HUES48 (cell line): ENCODE measurements around the gene TVP23B.
A peak's percentile ranks its signal among the peaks of the same experiment; 100 is the strongest.
"Not testable (repeated sequence)": the region's sequence is repeated elsewhere in the genome, so short reads cannot be mapped to it uniquely, and the experiment has no call there.

ENCODE experiments used
- H3K27ac ChIP-seq: one replicate; pipeline ENCODE4 v1.7.0; 2013; ENCODE audit warnings: low read depth, low read length, inconsistent platforms
- H3K27me3 ChIP-seq: 2 replicates; pipeline ENCODE4 v1.6.1; 2013; ENCODE audit warnings: mild to moderate bottlenecking, low read length; ENCODE audit not compliant: control insufficient read depth, insufficient read depth
- H3K36me3 ChIP-seq: 2 replicates; pipeline ENCODE4 v1.6.1; 2013; ENCODE audit warnings: low read length; ENCODE audit not compliant: control insufficient read depth, insufficient read depth
- H3K4me1 ChIP-seq: 2 replicates; pipeline ENCODE4 v1.6.1; 2013; ENCODE audit warnings: mild to moderate bottlenecking, low read length; ENCODE audit not compliant: control insufficient read depth, insufficient read depth
- H3K4me3 ChIP-seq: 2 replicates; pipeline ENCODE4 v1.5.1; 2013; ENCODE audit warnings: mild to moderate bottlenecking, low read depth, low read length
- H3K9ac ChIP-seq: 2 replicates; pipeline ENCODE4 v1.6.1; 2013; ENCODE audit warnings: mild to moderate bottlenecking, low read depth, low read length, moderate library complexity
- H3K9me3 ChIP-seq: 2 replicates; pipeline ENCODE4 v1.6.1; 2013; ENCODE audit warnings: low read length; ENCODE audit not compliant: control insufficient read depth, insufficient read depth

The TVP23B gene

DNA sequence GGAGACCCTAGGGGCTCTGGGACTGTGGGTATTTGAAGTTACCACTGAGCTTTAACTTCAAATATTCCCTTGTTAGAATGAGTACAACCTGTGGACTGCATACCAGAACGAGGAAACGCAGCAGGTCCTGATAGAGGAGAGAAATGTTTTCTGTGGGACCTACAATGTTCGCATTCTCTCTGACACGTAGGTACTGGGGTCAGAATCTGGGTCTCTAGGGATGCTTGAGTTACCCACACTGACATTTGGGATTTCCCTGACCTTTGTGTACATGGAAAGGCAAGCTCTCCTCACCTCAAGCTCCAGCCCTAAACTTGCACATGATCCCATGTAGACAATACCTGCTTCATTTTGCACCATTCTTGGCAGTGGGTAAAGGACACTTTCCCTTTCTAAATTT lies 25.0 kb upstream of the TVP23B start:
- not testable (repeated sequence) for H3K27ac ChIP-seq, H3K4me1 ChIP-seq, H3K27me3 ChIP-seq, H3K4me3 ChIP-seq, H3K9me3 ChIP-seq, H3K36me3 ChIP-seq, H3K9ac ChIP-seq

DNA sequence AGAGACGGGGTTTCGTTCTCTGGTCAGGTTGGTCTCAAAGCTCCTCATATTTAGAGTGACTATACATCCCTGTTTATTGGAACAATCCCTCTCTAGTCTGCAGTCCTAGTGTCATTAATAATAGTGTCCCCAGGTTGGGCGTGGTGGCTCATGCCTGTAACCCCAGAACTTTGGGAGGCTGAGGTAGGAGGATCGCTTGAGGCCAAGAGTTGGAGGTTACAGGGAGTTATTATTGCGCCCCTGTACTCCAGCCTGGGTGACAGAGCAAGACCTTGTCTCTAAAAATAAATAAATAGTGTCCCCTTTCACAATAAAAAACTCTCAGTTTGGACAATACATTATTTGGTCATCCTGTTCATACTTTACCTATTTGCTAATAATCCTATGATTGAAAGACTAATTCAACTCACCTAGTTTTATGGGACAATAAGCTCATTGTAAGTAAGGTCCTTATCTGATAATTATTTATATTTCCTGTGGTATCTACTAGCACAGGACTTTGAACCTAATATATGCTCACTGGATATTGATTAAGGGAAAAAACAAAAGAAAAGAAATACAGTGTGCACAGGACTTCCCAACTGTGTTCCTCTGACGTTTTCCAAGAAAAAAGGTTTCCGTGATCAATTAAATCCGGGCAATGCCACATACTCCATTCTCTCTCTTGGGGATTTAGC lies 23.5 kb upstream of the TVP23B start:
- H3K36me3 ChIP-seq, H3K9ac ChIP-seq, H3K9me3 ChIP-seq, H3K4me3 ChIP-seq, H3K27ac ChIP-seq, H3K27me3 ChIP-seq, H3K4me1 ChIP-seq: not testable (repeated sequence)

DNA sequence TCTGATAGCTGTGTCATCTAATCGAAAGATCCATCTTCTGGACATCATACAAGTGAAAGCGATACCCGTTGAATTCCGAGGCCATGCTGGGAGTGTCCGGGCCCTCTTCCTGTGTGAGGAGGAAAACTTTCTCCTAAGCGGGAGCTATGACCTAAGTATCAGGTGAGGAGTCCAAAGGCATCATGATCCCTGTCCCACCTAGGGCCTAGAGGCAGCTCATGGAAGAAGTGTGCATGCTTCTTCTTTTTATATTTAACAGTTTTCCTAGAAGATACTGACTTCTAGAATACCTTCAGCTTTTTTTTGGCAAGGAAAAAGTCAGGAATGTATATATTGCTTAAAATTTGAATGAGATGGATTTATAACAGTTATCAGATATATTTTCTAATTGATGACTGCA lies 22.6 kb upstream of the TVP23B start:
- H3K9me3 ChIP-seq, H3K27me3 ChIP-seq, H3K36me3 ChIP-seq, H3K4me1 ChIP-seq, H3K4me3 ChIP-seq, H3K9ac ChIP-seq, H3K27ac ChIP-seq: not testable (repeated sequence)

DNA sequence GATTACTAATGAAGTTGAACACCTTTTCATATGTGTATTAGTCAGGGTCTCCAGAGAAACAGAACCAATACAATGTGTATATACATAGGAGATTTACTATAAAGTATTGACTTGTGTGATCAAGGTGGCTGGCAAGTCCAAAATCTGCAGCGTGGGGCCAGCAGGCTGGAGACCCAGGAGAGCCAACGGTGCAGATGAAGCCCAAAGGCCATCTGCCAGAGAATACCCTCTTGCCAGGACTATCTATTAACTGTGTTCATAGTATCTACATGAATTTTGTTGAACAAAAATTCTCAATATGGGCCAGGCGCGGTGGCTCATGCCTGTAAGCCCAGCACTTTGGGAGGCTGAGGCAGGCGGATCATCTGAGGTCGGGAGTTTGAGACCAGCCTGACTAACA lies 20.8 kb upstream of the TVP23B start:
- not testable (repeated sequence) for H3K36me3 ChIP-seq, H3K27ac ChIP-seq, H3K9ac ChIP-seq, H3K4me3 ChIP-seq, H3K27me3 ChIP-seq, H3K9me3 ChIP-seq, H3K4me1 ChIP-seq

DNA sequence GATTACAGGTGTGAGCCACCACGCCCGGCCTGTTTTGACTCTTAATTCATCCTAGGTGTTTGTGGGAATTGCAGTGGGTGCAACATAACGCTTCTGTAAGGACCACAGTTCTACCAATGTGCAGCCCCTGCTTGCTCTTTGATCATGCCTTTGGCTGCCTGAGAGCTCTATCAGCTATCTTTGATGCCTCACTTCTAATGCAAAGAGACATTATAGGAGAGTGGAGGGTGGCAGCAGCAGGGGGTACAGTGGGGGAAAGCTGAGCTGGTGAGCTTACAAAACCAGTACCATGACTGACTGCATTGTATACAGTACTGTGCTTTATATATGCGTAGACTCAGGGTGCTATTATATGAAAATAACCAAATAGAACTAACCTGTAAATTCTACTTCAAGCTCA lies 10.4 kb upstream of the TVP23B start:
- H3K9ac ChIP-seq, H3K4me1 ChIP-seq, H3K4me3 ChIP-seq, H3K9me3 ChIP-seq, H3K27me3 ChIP-seq, H3K27ac ChIP-seq, H3K36me3 ChIP-seq: not testable (repeated sequence)

DNA sequence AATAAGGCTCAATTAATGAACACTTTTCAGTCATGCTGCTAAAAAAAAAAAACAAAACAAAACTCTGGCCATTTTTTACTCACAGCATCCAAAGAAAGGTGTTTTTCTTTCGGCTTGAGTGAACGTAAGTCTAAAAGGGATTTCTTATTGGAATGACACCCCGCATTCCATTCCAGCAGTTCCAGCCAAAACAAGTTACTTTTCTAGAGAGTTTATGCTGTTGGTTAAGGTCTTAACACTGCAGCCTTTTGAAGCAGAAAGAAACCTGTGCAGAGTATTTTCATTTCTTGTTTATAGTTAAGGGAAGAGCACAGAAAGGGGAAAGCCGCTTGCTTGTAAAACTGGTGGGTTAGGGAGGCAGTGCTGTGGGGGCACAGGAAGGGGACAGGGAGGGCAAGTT lies 9.9 kb upstream of the TVP23B start:
- H3K4me1 ChIP-seq, H3K27ac ChIP-seq, H3K27me3 ChIP-seq, H3K4me3 ChIP-seq, H3K9ac ChIP-seq, H3K9me3 ChIP-seq, H3K36me3 ChIP-seq: not testable (repeated sequence)

DNA sequence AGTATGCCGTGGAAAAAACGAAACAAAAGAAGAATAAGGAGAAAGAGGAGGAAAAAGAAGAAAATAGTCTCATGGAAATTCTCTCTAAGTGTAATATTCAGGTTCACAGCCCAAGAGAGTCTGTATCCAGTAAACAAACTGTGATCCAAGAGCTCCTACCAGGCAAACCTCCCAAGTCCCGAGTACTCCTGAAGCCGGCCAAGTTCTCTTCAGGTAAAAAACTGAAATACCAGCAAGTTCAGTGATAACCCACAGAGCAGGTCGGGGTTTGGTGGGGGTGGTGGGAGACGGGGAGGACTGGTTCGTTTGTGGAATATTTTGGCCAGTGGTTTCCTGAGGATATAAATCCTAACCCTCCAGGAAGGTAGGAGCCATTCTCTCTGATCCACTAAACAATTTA lies 8.5 kb upstream of the TVP23B start:
- no peak overlapping the region for H3K4me3 ChIP-seq
- H3K36me3 ChIP-seq, result no peaks in the 10 kb centered on the region
- no peak overlapping the region for H3K9ac ChIP-seq
- H3K9me3 ChIP-seq, result no peaks in the 10 kb centered on the region
- H3K27me3 ChIP-seq, result no peaks in the 10 kb centered on the region
- H3K4me1 ChIP-seq, result no peaks in the 10 kb centered on the region
- H3K27ac ChIP-seq, result no peak overlapping the region

DNA sequence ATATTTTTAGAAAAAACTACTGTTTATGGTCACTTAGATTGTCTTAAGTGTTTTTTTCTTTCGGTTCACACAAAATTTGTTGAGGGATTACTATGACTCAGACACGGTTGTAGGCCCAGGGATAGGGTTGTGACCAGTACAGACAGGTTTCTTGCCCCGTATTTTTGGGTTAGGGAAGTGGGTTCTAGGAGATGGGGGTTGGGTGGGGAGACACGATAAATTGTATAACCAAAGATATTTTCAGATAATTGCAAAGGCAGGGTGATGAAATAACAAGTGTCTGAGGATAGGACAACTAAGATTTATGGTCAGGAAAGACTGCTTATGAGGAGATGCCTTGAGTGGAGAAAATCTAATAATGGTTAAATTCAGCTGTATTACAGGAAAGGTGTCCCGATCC lies 822 bp downstream of the TVP23B start:
- not testable (repeated sequence) for H3K36me3 ChIP-seq, H3K9ac ChIP-seq, H3K4me1 ChIP-seq, H3K9me3 ChIP-seq, H3K27me3 ChIP-seq, H3K27ac ChIP-seq
- peak overlapping the region; percentile 69 for H3K4me3 ChIP-seq

DNA sequence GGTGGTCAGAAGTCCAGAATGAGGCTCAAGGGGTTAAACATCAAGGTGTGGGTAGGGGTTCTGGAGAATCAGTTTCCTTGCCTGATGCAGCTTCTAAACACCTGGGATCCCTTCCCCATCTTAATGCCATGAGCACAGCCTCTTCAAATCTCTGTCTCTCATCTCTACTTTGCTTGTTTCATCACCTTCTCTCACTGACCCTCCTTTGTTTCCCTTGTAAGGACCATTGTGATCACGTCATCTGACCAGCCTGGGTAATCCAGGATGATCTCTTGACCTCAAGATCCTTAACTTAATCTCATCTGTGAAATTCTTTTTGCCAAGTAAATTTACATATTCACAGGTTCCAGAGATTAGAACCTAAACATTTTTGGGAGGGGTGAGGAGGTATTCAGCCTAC lies 5.0 kb downstream of the TVP23B start:
- not testable (repeated sequence) for H3K36me3 ChIP-seq, H3K4me1 ChIP-seq, H3K9me3 ChIP-seq, H3K27ac ChIP-seq, H3K4me3 ChIP-seq, H3K9ac ChIP-seq, H3K27me3 ChIP-seq

DNA sequence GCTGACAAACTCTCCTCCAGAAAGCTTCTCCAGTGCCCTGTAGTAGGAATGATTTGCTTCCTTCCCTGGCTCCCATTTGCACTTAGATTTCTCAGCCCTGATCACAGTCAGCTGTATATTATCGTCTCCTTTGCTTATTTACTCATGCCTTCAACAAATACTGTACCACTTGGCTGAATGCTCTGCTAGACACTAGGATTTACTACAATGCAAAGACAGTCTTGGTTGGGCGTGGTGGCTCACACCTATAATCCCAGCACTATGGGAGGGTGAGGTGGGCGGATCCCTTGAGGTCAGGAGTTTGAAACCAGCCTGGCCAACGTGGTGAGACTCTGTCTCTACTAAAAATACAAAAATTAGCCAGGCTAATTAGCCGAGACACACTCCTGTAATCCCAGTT lies 5.9 kb downstream of the TVP23B start:
- H3K36me3 ChIP-seq, H3K4me1 ChIP-seq, H3K4me3 ChIP-seq, H3K27me3 ChIP-seq, H3K27ac ChIP-seq, H3K9ac ChIP-seq, H3K9me3 ChIP-seq: not testable (repeated sequence)

DNA sequence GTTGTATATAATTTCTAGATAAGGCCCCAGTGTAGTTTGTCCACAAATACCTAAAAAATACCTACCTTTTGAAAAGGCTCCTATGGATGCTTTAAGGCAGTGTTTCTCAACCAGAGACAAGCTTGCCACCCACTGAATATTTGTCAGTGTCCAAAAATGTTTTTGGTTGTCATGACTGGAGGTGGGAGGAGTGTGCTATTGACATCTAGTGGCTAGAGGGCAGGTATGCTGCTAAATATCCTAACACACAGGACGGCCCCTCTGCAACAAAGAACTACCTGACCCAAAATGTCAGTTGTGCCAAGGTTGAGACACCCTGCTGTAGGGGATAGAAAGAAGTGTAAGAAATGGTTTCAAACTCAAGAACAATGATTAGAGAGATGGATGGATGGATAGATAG lies 10.4 kb downstream of the TVP23B start:
- not testable (repeated sequence) for H3K36me3 ChIP-seq, H3K9me3 ChIP-seq, H3K27me3 ChIP-seq, H3K27ac ChIP-seq, H3K4me1 ChIP-seq, H3K4me3 ChIP-seq, H3K9ac ChIP-seq

DNA sequence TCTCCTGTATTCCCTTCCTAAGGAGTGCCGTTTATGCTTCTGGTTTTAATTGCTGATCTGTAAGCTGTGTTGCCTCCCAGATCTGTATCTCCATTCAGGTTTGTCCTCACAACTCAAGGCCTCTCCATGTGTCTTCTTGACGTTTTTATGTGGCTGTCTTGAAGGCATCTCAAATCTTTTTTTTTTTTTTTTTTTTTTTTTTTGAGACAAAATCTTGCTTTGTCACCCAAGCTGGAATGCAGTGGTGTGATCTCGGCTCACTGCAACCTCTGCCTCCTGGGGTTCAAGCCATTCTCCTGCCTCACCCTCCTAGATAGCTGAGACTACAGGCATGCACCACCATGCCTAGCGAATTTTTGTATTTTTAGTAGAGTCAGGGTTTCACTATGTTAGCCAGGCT lies 13.9 kb downstream of the TVP23B start:
- H3K27ac ChIP-seq, H3K4me1 ChIP-seq, H3K4me3 ChIP-seq, H3K9me3 ChIP-seq, H3K27me3 ChIP-seq, H3K9ac ChIP-seq: not testable (repeated sequence)
- H3K36me3 ChIP-seq, result peaks cover 16% of the 10 kb centered on the region
